ENCODE results near the gene ENOX1. TPM values are rescaled to one million over a fixed set of nuclear protein-coding genes. Genes with fewer than 3 reads are reported as not detected.

ENOX1 gene
- total and polyA plus RNA-seq, 2 of the 8 experiments (the other 6 are each of a cell fraction or from before 2014, with no cell fraction given) = 0.23 to 0.37 TPM

GRCh38 chr13:43727856-43728255 is 58.9 kb downstream of the ENOX1 start:
- no peaks in the 10 kb centered on the region for H3K79me2 ChIP-seq (ENCODE audit: control insufficient read depth in 1 of 2, insufficient read depth in 2 of 2, low read length in 2 of 2)
- CTCF ChIA-PET (ENCODE audit: partially characterized antibody) = interaction anchor here (0.6 kb wide), 1 partner anchor 44 kb away, joined by 3 read pairs; no protein-coding TSS in a partner anchor
- no peak overlapping the region for H4K5ac ChIP-seq (ENCODE audit: insufficient read length, low read depth, low read length)
- no peak overlapping the region for H2BK20ac ChIP-seq (ENCODE audit: low read length)
- H2BK120ac ChIP-seq (replicated peaks; ENCODE audit: low read depth, low read length) = no peak overlapping the region
- no peaks in the 10 kb centered on the region for H3K23me2 ChIP-seq (ENCODE audit: low read depth, low read length)
- H3K36me3 ChIP-seq (ENCODE audit: control insufficient read depth in 2 of 4, insufficient read depth in 4 of 4, low read length in 3 of 4) = no peaks in the 10 kb centered on the region
- H3K27me3 ChIP-seq (replicated peaks in 1 of 4; ENCODE audit: control insufficient read depth in 3 of 4, extremely low read depth in 1 of 4, insufficient read depth in 3 of 4, low read length in 3 of 4) = no peaks in the 10 kb centered on the region
- H3K27ac ChIP-seq (ENCODE audit: low read depth, low read length) = no peak overlapping the region
- H3K4me3 ChIP-seq (ENCODE audit: extremely low read depth in 1 of 4, insufficient read depth in 2 of 4, low read depth in 3 of 4, low read length in 4 of 4) = no peak overlapping the region
- H2BK5ac ChIP-seq (ENCODE audit: low read depth, low read length) = no peak overlapping the region
- H4K91ac ChIP-seq (replicated peaks; ENCODE audit: insufficient read length, low read length) = no peak overlapping the region
- H3K56ac ChIP-seq (replicated peaks; ENCODE audit: insufficient read length, low read depth, low read length) = no peak overlapping the region
- no peak overlapping the region for H4K8ac ChIP-seq (ENCODE audit: extremely low read depth, insufficient read depth, low read length)
- H2AK5ac ChIP-seq (ENCODE audit: low read depth, low read length) = no peak overlapping the region
- H3K14ac ChIP-seq (ENCODE audit: insufficient read length) = no peak overlapping the region
- no peak overlapping the region for H3K4ac ChIP-seq (replicated peaks; ENCODE audit: insufficient read length, low read depth, low read length)
- no peak for FAIRE-seq
- no peaks in the 10 kb centered on the region for H3K79me1 ChIP-seq (ENCODE audit: low read depth, low read length)
- H2BK15ac ChIP-seq (ENCODE audit: low read length) = no peak overlapping the region
- no peak overlapping the region for H3K4me2 ChIP-seq (ENCODE audit: insufficient read depth in 1 of 2, low read depth in 2 of 2, low read length in 2 of 2)
- H2AFZ ChIP-seq (ENCODE audit: low read length) = no peak overlapping the region
- no peak for TF ChIP-seq POU5F1 (IDR thresholded peaks at IDR 0.05; ENCODE audit: low read depth, low read length)
- no peak for TF ChIP-seq CREB1 (IDR thresholded peaks at IDR 0.05)
- TF ChIP-seq CHD2 (IDR thresholded peaks at IDR 0.05; ENCODE audit: low read length) = no peak
- no peak for TF ChIP-seq ZNF274 (IDR thresholded peaks at IDR 0.05; ENCODE audit: borderline replicate concordance, extremely low read depth, low read length)
- TF ChIP-seq SIX5 (IDR thresholded peaks at IDR 0.05; ENCODE audit: low read depth, low read length) = no peak
- TF ChIP-seq NANOG (IDR thresholded peaks at IDR 0.05; ENCODE audit: insufficient read depth, low read depth, low read length, poor library complexity, severe bottlenecking) = no peak
- no peak for TF ChIP-seq ASH2L (IDR thresholded peaks at IDR 0.05; ENCODE audit: low read length)
- TF ChIP-seq YY1 (IDR thresholded peaks at IDR 0.05; ENCODE audit: low read depth, low read length) = no peak
- no peak for TF ChIP-seq SAP30 (IDR thresholded peaks at IDR 0.05; ENCODE audit: insufficient read depth, insufficient replicate concordance, low read length)
- no peak for TF ChIP-seq EGR1 (IDR thresholded peaks at IDR 0.05; ENCODE audit: borderline replicate concordance, low read depth, low read length)
- no peak for TF ChIP-seq KDM5A (IDR thresholded peaks at IDR 0.05; ENCODE audit: low read length)
- no peak for TF ChIP-seq TEAD4 (IDR thresholded peaks at IDR 0.05; ENCODE audit: low read depth, low read length)
- no peak overlapping the region for H3K18ac ChIP-seq (ENCODE audit: extremely low read depth, low read length)
- H3K23ac ChIP-seq (ENCODE audit: insufficient read length) = no peak overlapping the region
- H3K9ac ChIP-seq (replicated peaks in 1 of 4; ENCODE audit: extremely low read depth in 1 of 4, low read depth in 3 of 4, low read length in 3 of 4) = no peak overlapping the region
- POLR2A ChIA-PET (ENCODE audit: partially characterized antibody) = no interaction called here
- H3K9me3 ChIP-seq (ENCODE audit: insufficient read depth in 2 of 2, low read depth in 1 of 2, low read length in 1 of 2) = no peaks in the 10 kb centered on the region
- no peak for DNase-seq (ENCODE audit: low read depth in 1 of 2, low spot score in 2 of 2)
- peaks cover 0 to 2% (median 0%) of the 10 kb centered on the region in 4 experiments; a peak in 1 of 7 replicates for H3K4me1 ChIP-seq (replicated peaks in 1 of 4; ENCODE audit: control insufficient read depth in 3 of 4, insufficient read depth in 4 of 4, low read length in 3 of 4)
- 86% methylated on average over 1 of the region's 1 CpG; no CpG with 5 or more reads in 1 of the 2 experiments for WGBS, 2 experiments (ENCODE audit: extremely low coverage in 1 of 2, insufficient coverage in 1 of 2, insufficient read length in 1 of 2, insufficient replicate concordance in 2 of 2, low coverage in 1 of 2, low lambda C conversion rate in 2 of 2, missing lambda C conversion rate in 1 of 2)
- no peak overlapping the region for H2BK12ac ChIP-seq (ENCODE audit: low read depth, low read length)
- H4K20me1 ChIP-seq (replicated peaks in 1 of 2; ENCODE audit: control insufficient read depth in 1 of 2, insufficient read depth in 2 of 2, low read length in 2 of 2) = no peaks in the 10 kb centered on the region

All from H1 (cell line).